Midbrain (tissue), 1 donor: ENCODE measurements around the gene GP1BA.

Source experiments
- DNase-seq: peaks from one replicate; lab custom pipeline; 2025; lab: John Stamatoyannopoulos, UW

GP1BA gene

GRCh38 chr17:4931963-4932362, at the start of gene GP1BA:
Gene GP1BA (plus strand): TSS chr17:4932277. CDS start chr17:4932605, 328 bp downstream.
- no peak for DNase-seq

DNA sequence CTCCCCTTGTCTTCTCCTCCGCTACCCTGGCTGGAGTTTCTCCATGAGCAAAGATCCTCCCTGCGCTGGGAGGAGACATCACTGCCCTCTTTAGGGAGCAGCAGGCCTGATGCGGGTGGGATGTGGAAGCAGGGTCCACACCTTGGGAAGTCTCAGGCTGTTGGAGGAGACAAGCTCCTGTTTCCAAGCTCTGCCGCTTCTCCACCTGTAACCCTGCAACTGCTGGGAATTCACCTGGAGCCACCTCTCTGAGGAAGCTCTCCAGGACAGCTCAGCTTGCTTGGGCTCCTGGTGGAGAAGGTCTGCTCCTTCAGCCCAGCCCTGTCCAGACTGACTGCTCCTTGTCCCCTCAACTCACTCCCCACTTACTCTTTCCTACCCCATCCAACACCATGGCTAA, 47.6 kb upstream of the GP1BA start:
- DNase-seq, result no peak

DNA sequence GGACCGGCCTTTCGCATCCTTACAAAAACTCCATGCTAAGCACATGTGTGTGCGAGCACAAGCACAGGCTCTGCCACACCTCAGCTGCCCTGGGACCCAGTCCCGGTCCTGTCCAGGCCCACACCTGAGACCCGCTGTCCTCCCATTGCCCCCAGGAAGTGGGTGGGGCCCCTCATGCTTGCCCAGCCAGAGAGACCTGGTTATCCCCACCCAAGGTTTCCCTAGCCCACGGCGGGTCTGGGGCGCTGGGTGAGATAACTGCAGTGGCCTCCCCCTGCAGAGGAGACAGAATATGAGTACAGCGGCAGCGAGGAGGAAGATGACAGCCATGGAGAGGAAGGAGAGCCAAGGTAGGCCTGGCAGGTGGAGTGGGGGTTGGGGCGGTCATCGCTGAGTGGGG, 45.2 kb upstream of the GP1BA start:
- DNase-seq, result no peak

- no peak for DNase-seq
Observed at GRCh38 chr17:4887581-4887980, 44.5 kb upstream of the GP1BA start.

DNA sequence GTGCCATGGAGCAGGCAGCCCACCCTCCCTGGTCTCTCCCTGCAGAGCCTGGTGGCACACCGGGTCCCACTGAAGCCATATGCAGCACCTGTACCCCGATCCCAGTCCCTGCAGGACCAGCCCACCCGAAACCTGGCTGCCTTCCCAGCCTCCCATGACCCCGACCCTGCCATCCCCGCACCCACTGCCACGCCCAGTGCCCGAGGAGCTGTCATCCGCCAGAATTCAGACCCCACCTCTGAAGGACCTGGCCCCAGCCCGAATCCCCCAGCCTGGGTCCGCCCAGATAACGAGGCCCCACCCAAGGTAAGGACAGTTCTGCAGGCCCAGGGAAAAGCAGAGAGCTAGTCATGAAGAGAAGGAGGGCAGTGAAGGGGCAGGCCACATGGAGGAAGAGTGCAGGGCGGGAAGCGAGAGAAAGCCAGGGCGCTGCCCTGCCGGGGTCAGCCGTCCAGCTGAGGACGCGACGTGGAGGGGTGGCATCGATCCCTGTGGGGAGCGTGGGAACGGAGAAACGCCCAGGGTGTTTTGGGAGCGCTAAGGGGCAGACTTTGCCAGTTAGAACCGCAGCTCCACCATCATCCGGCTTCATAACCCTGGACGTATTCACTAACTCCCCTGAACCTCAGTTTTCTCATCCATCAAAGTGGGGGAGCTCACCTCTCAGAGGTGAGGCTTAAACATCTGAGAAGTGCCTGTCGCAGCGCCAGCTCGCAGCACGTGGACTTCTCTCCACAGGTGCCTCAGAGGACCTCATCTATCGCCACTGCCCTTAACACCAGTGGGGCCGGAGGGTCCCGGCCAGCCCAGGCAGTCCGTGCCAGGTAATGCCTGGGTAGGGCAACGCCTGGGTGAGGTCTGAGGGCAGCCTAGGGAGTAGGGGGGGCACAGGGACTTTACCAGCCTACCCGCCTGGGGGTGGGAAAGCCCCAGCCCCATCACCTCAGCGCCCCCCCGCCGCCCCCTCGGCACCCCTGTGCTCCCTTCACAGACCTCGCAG, 40.4 kb upstream of the GP1BA start:
- no peak for DNase-seq

DNA sequence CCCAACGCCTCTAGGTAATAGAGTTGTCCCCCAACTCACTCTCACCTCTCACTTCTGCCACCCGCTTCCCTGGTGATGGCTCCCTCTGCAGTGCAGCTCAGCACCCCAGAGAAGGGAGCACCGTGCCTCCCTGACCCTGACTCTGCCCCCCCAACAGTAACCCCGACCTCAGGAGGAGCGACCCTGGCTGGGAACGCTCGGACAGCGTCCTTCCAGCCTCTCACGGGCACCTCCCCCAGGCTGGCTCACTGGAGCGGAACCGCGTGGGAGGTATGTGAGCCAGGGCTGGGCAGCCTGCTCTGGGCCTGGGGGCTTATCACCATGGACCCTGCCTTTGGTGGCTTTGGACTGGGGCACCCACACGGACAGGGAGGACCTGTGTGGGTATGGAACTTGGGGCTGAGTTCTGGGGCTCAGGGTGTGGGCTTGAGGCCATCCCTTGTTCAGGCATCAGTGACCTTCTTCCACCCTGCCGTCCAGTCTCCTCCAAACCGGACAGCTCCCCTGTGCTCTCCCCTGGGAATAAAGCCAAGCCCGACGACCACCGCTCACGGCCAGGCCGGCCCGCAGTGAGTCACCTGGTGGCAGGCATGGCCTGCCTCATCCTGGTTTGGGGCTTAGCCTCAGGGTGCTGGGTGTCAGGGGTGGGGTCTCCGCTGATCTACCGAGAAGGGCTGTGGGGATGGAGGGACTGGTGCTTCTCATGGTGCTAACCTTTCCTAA, 39.4 kb upstream of the GP1BA start:
- no peak for DNase-seq

DNA sequence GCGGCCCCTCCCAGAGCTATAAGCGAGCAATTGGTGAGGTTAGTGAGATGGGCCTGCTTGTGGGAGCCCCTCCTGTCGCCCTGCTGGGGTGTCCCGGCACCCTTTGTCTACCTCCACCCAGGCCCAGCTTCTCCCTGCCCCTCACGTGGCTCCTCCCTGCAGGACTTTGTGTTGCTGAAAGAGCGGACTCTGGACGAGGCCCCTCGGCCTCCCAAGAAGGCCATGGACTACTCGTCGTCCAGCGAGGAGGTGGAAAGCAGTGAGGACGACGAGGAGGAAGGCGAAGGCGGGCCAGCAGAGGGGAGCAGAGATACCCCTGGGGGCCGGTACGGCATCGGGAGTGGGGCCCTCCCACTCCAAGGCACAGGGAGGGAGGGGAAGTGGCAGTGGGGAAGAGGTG, 38.8 kb upstream of the GP1BA start:
- DNase-seq, result no peak

DNA sequence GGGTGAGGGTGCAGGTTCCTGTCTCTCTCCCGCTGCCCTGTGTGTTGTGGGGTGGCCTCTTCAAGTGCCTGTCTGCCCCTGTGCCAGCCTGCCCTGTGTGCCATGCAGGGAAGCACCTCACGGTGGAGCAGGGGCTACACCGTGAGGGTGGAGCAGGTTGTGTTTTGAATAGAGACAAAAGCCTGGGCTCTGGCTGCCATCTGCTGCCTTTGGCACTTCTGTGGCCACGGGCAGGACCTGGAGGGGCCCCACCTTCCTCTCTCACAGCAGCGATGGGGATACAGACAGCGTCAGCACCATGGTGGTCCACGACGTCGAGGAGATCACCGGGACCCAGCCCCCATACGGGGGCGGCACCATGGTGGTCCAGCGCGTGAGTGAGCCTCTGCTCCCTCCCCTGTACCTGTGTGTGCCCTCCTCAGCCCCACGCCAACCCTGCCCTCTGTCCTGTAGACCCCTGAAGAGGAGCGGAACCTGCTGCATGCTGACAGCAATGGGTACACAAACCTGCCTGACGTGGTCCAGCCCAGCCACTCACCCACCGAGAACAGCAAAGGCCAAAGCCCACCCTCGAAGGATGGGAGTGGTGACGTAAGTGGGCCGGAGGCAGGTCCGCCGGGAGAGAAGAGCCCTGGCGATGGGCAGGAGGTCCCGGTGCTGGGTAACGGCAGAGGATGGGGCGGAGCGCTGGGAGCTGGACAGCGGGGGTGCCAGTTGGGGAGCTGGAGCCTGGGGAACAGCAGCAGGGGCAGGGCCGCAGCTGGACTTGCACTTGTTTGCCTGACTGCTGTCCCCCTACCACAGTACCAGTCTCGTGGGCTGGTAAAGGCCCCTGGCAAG, 38.1 kb upstream of the GP1BA start:
- DNase-seq, result no peak

GRCh38 chr17:4895121-4895520, 37.0 kb upstream of the GP1BA start:
- DNase-seq, result no peak

- DNase-seq, result no peak
Observed at GRCh38 chr17:4895657-4896331, 36.3 kb upstream of the GP1BA start.

DNA sequence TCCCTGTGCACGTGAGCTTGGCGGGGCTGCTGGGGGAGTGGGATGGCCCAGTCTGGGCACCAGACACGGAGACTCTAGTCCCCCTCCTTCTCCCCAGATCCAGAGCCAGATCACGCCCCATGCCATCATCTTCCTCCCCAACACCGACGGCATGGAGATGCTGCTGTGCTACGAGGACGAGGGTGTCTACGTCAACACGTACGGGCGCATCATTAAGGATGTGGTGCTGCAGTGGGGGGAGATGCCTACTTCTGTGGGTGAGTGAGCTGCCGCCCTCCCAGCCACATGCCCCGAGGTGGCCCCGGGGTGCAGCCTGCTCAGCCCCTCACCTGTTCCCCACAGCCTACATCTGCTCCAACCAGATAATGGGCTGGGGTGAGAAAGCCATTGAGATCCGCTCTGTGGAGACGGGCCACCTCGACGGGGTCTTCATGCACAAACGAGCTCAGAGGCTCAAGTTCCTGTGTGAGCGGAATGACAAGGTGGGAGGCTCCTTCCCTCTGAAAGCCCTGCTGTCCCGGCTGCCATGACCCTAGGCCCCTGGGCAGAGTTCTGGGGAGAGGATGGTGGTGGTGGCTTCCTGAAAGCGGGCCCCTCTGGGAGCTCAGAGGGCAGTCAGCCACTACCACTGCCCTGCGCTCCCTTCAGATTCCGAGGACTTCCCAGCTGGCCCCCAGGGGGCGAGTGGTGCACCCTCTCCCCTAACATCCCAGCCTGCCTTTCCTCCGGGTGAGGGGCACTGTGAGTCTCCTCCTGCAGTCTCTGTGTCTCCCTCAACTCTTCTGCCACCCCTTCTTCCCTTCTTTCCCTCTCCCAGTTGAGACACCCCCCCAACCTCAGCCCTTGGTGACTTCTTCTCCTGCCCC, 35.5 kb upstream of the GP1BA start:
- no peak for DNase-seq

GRCh38 chr17:4897198-4897687, 34.8 kb upstream of the GP1BA start:
- DNase-seq, result no peak

- DNase-seq, result no peak
Observed at GRCh38 chr17:4897785-4898184, 34.3 kb upstream of the GP1BA start.

GRCh38 chr17:4898351-4898750, 33.7 kb upstream of the GP1BA start:
- DNase-seq, result no peak

DNA sequence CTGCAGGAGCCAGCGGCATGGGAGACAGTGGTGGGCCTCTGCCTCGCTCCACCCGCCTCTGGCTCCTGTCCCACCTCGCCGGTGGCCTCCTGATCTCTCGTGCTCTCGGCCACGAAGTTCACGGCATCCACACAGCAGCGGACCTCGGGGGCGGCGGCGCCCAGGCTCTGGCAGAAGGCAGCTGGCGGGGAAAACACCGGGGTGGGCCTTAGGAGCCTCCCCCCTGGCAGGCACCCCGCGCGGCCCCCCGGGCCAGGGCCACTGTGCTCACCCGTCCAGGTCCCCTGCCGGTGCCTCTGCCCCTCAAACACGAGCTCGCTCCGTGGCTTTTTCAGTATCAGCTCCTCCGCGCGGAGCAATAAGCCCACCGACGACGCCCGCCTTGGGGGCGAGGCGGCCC, 33.1 kb upstream of the GP1BA start:
- DNase-seq, result no peak

- DNase-seq, result no peak
Observed at GRCh38 chr17:4899341-4900230, 32.5 kb upstream of the GP1BA start, which contains the start of gene C17orf107. Gene C17orf107 (plus strand): TSS chr17:4899536. CDS start chr17:4899763, 227 bp downstream.

DNA sequence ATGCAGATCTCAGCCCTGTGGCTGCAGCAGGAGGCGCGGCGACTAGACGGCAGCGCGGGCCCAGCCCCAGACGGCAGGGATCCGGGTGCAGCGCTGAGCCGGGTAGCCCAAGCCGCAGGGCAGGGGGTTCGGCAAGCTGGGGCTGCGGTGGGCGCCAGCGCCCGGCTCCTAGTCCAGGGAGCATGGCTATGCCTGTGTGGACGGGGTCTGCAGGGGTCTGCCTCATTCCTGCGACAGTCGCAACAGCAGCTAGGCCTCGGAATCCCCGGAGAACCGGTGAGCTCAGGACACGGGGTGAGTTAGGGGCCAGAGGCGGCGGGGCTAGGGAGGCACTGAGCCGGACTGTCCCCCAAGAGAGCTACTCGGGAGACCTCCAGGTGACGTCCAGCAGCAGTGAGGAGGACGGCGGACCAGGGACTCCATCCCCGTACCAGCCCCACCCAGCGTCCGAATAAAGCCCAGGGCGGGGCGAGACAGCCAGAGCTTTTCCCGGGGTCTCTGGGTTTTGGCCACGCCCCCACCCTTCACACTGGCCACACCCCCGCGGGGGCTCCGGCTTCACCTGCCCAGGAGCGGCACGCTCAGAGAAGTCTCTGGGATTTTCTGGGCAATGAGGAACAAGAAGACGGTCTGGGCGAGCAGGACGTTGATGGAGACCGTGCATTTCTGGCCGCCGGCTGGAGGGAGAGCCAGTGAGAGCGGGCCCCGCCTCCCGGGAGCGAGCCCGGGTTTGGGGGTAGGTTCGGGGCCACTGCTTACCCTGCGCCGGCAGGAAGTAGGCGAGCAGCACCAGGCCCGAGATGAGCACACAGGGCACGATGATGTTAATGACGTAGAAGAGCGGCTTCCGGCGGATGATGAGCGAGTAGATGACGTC, 31.6 kb upstream of the GP1BA start:
- no peak for DNase-seq

GRCh38 chr17:4901108-4901647, 30.9 kb upstream of the GP1BA start:
- DNase-seq, result no peak
